OCI-LY7 (cell line): Measurements from ENCODE around the gene RUFY3.

Experiments used
- EZH2phosphoT487 ChIP-seq: fragments of 200-600 bp; sonication (generic); IDR thresholded peaks from 2 replicates; pipeline ENCODE4 v1.6.1; 2018; ENCODE audit warnings: low read depth, borderline replicate concordance, mild to moderate bottlenecking, mixed run types, antibody characterized with exemption, low read length, moderate library complexity, mixed read lengths
- TF ChIP-seq, protein P1 (sequence below): fragments of 200-600 bp; sonication (generic); conservative IDR thresholded peaks from 2 replicates; pipeline ENCODE4 v1.5.1; 2014; ENCODE audit warnings: mild to moderate bottlenecking, antibody characterized with exemption, low read length, moderate library complexity, mixed read lengths

DNA sequence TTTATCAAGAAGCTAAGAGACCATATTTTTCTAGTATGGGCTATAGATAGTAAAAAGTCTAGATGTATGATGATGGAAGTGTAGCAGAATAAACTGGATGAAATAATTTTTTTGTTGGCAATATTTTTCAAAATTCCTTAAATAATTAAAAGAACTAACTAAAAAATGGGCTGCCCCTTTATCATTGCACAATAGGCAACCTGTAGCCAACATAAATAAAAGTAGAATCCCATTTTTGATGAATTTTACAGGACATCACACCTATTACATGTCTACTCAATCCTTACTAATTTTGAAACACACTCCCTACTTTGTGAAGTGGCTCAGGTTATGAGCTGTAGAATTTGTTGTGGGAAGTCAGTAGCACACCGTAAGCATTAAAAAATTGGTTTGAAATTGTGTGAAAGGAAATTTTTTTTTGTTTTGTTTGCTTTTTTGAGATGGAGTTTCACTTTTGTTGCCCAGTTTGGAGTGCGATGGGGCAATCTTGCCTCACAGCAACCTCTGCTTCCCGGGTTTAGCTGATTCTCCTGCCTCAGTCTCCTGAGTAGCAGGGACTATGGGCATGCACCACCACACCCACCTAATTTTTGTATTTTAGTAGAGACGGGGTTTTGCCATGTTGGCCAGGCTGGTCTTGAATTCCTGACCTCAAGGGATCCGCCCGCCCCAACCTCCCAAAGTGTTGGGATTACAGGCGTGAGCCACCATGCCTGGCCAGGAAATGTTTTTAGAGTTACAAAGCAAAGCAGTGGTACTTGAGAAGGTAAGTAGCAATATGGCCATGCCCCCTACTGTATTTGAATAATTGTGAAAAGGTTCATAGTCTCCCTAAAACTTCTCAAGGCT lies 8.9 kb upstream of the RUFY3 start:
- TF ChIP-seq, protein P1, sequence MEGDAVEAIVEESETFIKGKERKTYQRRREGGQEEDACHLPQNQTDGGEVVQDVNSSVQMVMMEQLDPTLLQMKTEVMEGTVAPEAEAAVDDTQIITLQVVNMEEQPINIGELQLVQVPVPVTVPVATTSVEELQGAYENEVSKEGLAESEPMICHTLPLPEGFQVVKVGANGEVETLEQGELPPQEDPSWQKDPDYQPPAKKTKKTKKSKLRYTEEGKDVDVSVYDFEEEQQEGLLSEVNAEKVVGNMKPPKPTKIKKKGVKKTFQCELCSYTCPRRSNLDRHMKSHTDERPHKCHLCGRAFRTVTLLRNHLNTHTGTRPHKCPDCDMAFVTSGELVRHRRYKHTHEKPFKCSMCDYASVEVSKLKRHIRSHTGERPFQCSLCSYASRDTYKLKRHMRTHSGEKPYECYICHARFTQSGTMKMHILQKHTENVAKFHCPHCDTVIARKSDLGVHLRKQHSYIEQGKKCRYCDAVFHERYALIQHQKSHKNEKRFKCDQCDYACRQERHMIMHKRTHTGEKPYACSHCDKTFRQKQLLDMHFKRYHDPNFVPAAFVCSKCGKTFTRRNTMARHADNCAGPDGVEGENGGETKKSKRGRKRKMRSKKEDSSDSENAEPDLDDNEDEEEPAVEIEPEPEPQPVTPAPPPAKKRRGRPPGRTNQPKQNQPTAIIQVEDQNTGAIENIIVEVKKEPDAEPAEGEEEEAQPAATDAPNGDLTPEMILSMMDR: no peak
- no peak for TF ChIP-seq EZH2phosphoT487
